Lower leg skin (tissue), 4 donors: Measurements from ENCODE around the gene MLH1. TPM values are rescaled to one million over a fixed set of nuclear protein-coding genes. Genes with fewer than 3 reads are reported as not detected.

Source experiments
- DNase-seq, 2 donors: peaks; one replicate each; pipeline ENCODE4 v3.0.0-alpha.2; 2019; ENCODE audit warnings: low spot score in 2 of 2
- H3K4me3 ChIP-seq: fragments of 200-600 bp; sonication (generic); 2 replicates; pipeline ENCODE4 v1.5.1; 2017; ENCODE audit warnings: mild to moderate bottlenecking, low read depth; ENCODE audit not compliant: poor library complexity, severe bottlenecking
- CTCF ChIP-seq, 3 donors: fragments of 450-650 bp; IDR thresholded peaks; one replicate each; pipeline ENCODE4 v1.5.1; 2016; ENCODE audit warnings: antibody characterized with exemption in 3 of 3, mild to moderate bottlenecking in 3 of 3, moderate library complexity in 2 of 3
- POLR2A ChIP-seq, 2 donors: fragments of 450-650 bp; IDR thresholded peaks; one replicate each; pipeline ENCODE4 v1.6.1; 2016 to 2017; ENCODE audit warnings: antibody characterized with exemption in 2 of 2, mild to moderate bottlenecking in 1 of 2, moderate library complexity in 1 of 2
- WGBS, 2 donors: methylation state at CpG; one replicate each; pipeline ENCODE4 v1.1.5; 2018; 5-methylcytosine and 5-hydroxymethylcytosine counted together
- intact Hi-C: fragments of 100-400 bp; cut with DNase I; formaldehyde crosslinking; loops from one replicate; pipeline ENCODE4 v1.15.0; 2023; ENCODE audit warnings: low total_unique reads
- total RNA-seq, 4 donors: library from RNA; depleted of rRNA; stranded (reverse); fragments of >200 nt; gene quantifications; one replicate each; pipeline ENCODE4 v1.1.0, GENCODE V29; 2016

MLH1 gene
- total RNA-seq, 4 donors from 2014 or later, result 16.6 to 26.5 (median 20.8) TPM

GRCh38 chr3:37082317-37082716 lies 89.0 kb downstream of the MLH1 start:
- 95 to 99% methylated on average over 3 of the region's 3 CpGs for WGBS, 2 donors
- intact Hi-C loops, result no loop called here
- DNase-seq, result no peak
- H3K4me3 ChIP-seq, result no peak overlapping the region
- TF ChIP-seq POLR2A (IDR thresholded peaks at IDR 0.05) (no peak), CTCF (IDR thresholded peaks at IDR 0.05) (no peak)

GRCh38 chr3:37086918-37087317 lies 93.6 kb downstream of the MLH1 start:
- no peak for DNase-seq
- no peak for TF ChIP-seq POLR2A (IDR thresholded peaks at IDR 0.05)
- no peak for TF ChIP-seq CTCF (IDR thresholded peaks at IDR 0.05)
- WGBS, 2 donors, result 79 to 88% methylated on average over 6 of the region's 6 CpGs
- intact Hi-C loops, result no loop called here
- H3K4me3 ChIP-seq, result no peak overlapping the region

- 93 to 100% methylated on average over 2 of the region's 2 CpGs for WGBS, 2 donors
- no peak for TF ChIP-seq POLR2A (IDR thresholded peaks at IDR 0.05)
- TF ChIP-seq CTCF (IDR thresholded peaks at IDR 0.05), result no peak
- no peak overlapping the region for H3K4me3 ChIP-seq
- intact Hi-C loops, result no loop called here
- DNase-seq, result no peak
Observed at GRCh38 chr3:37087870-37088269, 94.6 kb downstream of the MLH1 start.

- intact Hi-C loops, result no loop called here
- WGBS, 2 donors, result 93 to 99% methylated on average over 3 of the region's 3 CpGs
- no peak overlapping the region for H3K4me3 ChIP-seq
- DNase-seq, result no peak
- TF ChIP-seq CTCF (IDR thresholded peaks at IDR 0.05) (no peak), POLR2A (IDR thresholded peaks at IDR 0.05) (no peak)
Observed at GRCh38 chr3:37092484-37092883, 99.2 kb downstream of the MLH1 start.

- TF ChIP-seq CTCF (IDR thresholded peaks at IDR 0.05) (no peak), POLR2A (IDR thresholded peaks at IDR 0.05) (no peak)
- WGBS, 2 donors, result 99 to 100% methylated on average over 2 of the region's 2 CpGs
Observed at GRCh38 chr3:37093481-37093880, 100.2 kb downstream of the MLH1 start.

GRCh38 chr3:37094636-37095035 lies 101.3 kb downstream of the MLH1 start:
- 83 to 86% methylated on average over 3 of the region's 3 CpGs for WGBS, 2 donors
- DNase-seq, result no peak
- intact Hi-C loops, result no loop called here
- TF ChIP-seq CTCF (IDR thresholded peaks at IDR 0.05), result no peak
- TF ChIP-seq POLR2A (IDR thresholded peaks at IDR 0.05), result no peak
- H3K4me3 ChIP-seq, result no peak overlapping the region

More at GRCh38 chr3:37093481-37093880, 100.2 kb downstream of the MLH1 start:
- H3K4me3 ChIP-seq, result no peak overlapping the region
- DNase-seq, result no peak
- intact Hi-C loops, result no loop called here
